Measurements from ENCODE around the gene PCDHA6.
"Not testable (repeated sequence)": the region's sequence is repeated elsewhere in the genome, so short reads cannot be mapped to it uniquely, and the experiment has no call there.

Gene PCDHA6

DNA sequence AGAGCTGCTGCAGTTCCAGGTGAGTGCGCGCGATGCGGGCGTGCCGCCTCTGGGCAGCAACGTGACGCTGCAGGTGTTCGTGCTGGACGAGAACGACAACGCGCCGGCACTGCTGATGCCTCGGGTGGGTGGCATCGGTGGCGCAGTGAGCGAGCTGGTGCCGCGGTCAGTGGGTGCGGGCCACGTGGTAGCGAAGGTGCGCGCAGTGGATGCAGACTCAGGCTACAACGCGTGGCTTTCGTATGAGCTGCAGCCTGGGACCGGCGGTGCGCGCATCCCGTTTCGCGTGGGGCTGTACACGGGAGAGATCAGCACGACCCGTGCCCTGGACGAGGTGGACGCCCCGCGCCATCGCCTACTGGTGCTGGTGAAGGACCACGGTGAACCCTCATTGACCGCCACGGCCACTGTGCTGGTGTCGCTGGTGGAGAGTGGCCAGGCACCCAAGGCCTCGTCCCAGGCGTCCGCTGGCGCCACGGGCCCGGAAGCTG is 24.9 kb upstream of the PCDHA6 start:
- Mint-ChIP-seq H3K27ac (no peak overlapping the region), H3K36me3 (ENCODE audit: low read depth) (no peaks in the 10 kb centered on the region), H3K4me1 (ENCODE audit: low read depth) (no peaks in the 10 kb centered on the region), H3K9me3 (peaks cover 51% of the 10 kb centered on the region), H3K27me3 (peaks cover 29% of the 10 kb centered on the region), H3K4me3 (no peak overlapping the region)
- intact Hi-C loops (cut with micrococcal nuclease) = no loop called here

GRCh38 chr5:140806834-140807775 is 20.7 kb upstream of the PCDHA6 start, which contains the start of gene PCDHA4:
PCDHA4 (plus strand) TSS chr5:140807068.
- H3K4me1 Mint-ChIP-seq (ENCODE audit: low read depth) = no peaks in the 10 kb centered on the region
- intact Hi-C loops (cut with micrococcal nuclease) = no loop called here
- no peak within 1 kb of the TSS for H3K27ac Mint-ChIP-seq
- H3K9me3 Mint-ChIP-seq = peaks cover 53% of the 10 kb centered on the region
- H3K4me3 Mint-ChIP-seq = no peak within 1 kb of the TSS
- peaks cover 24% of the 10 kb centered on the region for H3K27me3 Mint-ChIP-seq
- H3K36me3 Mint-ChIP-seq (ENCODE audit: low read depth) = no peaks in the 10 kb centered on the region

- H3K9me3 Mint-ChIP-seq = peaks cover 51% of the 10 kb centered on the region
- H3K4me3 Mint-ChIP-seq; H3K4me1 Mint-ChIP-seq (ENCODE audit: low read depth); H3K27ac Mint-ChIP-seq; H3K36me3 Mint-ChIP-seq (ENCODE audit: low read depth); intact Hi-C loops (cut with micrococcal nuclease): not testable (repeated sequence)
- H3K27me3 Mint-ChIP-seq = peaks cover 11% of the 10 kb centered on the region
Measured at GRCh38 chr5:140808241-140808888, 19.4 kb upstream of the PCDHA6 start.

GRCh38 chr5:140808889-140809291 is 18.9 kb upstream of the PCDHA6 start:
- no peaks in the 10 kb centered on the region for H3K4me1 Mint-ChIP-seq (ENCODE audit: low read depth)
- H3K4me3 Mint-ChIP-seq = no peak overlapping the region
- no peaks in the 10 kb centered on the region for H3K36me3 Mint-ChIP-seq (ENCODE audit: low read depth)
- peaks cover 11% of the 10 kb centered on the region for H3K27me3 Mint-ChIP-seq
- H3K9me3 Mint-ChIP-seq = peaks cover 45% of the 10 kb centered on the region
- intact Hi-C loops (cut with micrococcal nuclease) = no loop called here
- H3K27ac Mint-ChIP-seq = no peak overlapping the region

DNA sequence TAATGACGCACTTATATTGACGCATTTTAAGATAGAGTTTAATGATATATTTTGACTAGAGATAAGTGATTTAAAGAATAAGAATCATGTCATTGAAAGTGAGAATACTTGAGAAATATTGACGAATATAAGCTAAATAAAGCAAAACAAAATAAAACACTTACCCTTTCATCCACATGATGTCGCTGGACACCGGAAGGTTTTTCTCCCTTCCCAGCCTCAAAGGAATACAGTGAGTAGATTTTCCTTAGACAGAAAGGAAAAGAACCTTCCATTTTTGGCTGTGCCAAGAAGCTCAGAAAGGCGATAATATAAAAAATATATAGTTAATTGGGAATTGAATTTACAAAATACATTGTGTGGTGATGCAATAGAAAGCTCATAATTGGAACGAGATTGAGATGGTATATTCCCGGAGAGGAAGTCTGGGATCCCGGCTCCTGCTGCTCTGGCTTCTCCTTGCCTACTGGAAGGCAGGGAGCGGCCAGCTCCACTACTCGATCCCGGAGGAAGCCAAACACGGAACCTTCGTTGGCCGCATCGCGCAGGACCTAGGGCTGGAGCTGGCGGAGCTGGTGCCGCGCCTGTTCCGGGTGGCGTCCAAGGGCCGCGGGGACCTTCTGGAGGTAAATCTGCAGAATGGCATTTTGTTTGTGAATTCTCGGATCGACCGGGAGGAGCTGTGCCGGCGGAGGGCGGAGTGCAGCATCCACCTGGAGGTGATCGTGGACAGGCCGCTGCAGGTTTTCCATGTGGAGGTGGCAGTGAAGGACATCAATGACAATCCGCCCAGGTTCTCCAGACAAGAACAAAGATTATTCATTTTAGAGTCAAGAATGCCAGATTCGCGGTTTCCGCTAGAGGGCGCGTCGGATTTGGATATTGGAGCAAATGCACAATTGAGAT is 6.1 kb upstream of the PCDHA6 start, which contains the start of gene PCDHA5:
Gene PCDHA5, plus strand, starts transcription at position 239 of the 906 bp plus-strand sequence.
- H3K27ac Mint-ChIP-seq = no peak within 1 kb of the TSS
- no peak within 1 kb of the TSS for H3K4me3 Mint-ChIP-seq
- peaks cover 9% of the 10 kb centered on the region for H3K27me3 Mint-ChIP-seq
- H3K36me3 Mint-ChIP-seq (ENCODE audit: low read depth) = no peaks in the 10 kb centered on the region
- H3K9me3 Mint-ChIP-seq = peaks cover 33% of the 10 kb centered on the region
- H3K4me1 Mint-ChIP-seq (ENCODE audit: low read depth) = no peaks in the 10 kb centered on the region
- intact Hi-C loops (cut with micrococcal nuclease) = no loop called here

GRCh38 chr5:140822281-140822629 is 5.5 kb upstream of the PCDHA6 start:
- Mint-ChIP-seq H3K36me3 (ENCODE audit: low read depth) (no peaks in the 10 kb centered on the region), H3K4me1 (ENCODE audit: low read depth) (no peaks in the 10 kb centered on the region), H3K27ac (no peak overlapping the region), H3K9me3 (peaks cover 38% of the 10 kb centered on the region), H3K27me3 (peaks cover 12% of the 10 kb centered on the region), H3K4me3 (no peak overlapping the region)
- intact Hi-C loops (cut with micrococcal nuclease) = no loop called here

DNA sequence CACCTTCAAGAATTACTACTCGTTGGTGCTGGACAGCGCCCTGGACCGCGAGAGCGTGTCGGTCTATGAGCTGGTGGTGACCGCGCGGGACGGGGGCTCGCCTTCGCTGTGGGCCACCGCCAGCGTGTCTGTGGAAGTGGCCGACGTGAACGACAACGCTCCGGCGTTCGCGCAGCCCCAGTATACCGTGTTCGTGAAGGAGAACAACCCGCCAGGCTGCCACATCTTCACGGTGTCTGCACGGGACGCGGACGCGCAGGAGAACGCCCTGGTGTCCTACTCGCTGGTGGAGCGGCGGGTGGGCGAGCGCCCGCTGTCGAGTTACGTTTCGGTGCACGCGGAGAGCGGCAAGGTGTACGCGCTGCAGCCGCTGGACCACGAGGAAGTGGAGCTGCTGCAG is 4.8 kb upstream of the PCDHA6 start:
- H3K4me1 Mint-ChIP-seq (ENCODE audit: low read depth); intact Hi-C loops (cut with micrococcal nuclease); H3K4me3 Mint-ChIP-seq; H3K27ac Mint-ChIP-seq; H3K36me3 Mint-ChIP-seq (ENCODE audit: low read depth): not testable (repeated sequence)
- H3K9me3 Mint-ChIP-seq = peaks cover 44% of the 10 kb centered on the region
- H3K27me3 Mint-ChIP-seq = peaks cover 16% of the 10 kb centered on the region

DNA sequence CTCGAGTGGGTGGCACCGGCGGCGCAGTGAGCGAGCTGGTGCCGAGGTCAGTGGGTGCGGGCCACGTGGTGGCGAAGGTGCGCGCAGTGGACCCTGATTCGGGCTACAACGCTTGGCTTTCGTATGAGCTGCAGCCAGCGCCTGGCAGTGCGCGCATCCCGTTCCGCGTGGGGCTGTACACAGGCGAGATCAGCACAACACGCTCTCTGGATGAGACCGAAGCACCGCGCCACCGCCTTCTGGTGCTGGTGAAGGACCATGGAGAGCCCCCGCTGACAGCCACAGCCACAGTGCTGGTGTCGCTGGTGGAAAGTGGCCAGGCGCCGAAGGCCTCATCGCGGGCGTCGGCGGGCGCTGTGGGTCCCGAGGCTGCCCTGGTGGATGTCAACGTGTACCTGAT is 4.3 kb upstream of the PCDHA6 start:
- Mint-ChIP-seq H3K4me1 (ENCODE audit: low read depth) (no peaks in the 10 kb centered on the region), H3K27ac (no peak overlapping the region), H3K4me3 (no peak overlapping the region), H3K9me3 (peaks cover 49% of the 10 kb centered on the region), H3K36me3 (ENCODE audit: low read depth) (no peaks in the 10 kb centered on the region), H3K27me3 (peaks cover 21% of the 10 kb centered on the region)
- intact Hi-C loops (cut with micrococcal nuclease) = no loop called here

GRCh38 chr5:140828362-140828737 is 590 bp downstream of the PCDHA6 start:
- H3K9me3 Mint-ChIP-seq = peaks cover 65% of the 10 kb centered on the region
- intact Hi-C loops (cut with micrococcal nuclease) = no loop called here
- no peak overlapping the region for H3K27ac Mint-ChIP-seq
- H3K36me3 Mint-ChIP-seq (ENCODE audit: low read depth) = no peaks in the 10 kb centered on the region
- H3K4me3 Mint-ChIP-seq = no peak overlapping the region
- peaks cover 32% of the 10 kb centered on the region for H3K27me3 Mint-ChIP-seq
- no peaks in the 10 kb centered on the region for H3K4me1 Mint-ChIP-seq (ENCODE audit: low read depth)

DNA sequence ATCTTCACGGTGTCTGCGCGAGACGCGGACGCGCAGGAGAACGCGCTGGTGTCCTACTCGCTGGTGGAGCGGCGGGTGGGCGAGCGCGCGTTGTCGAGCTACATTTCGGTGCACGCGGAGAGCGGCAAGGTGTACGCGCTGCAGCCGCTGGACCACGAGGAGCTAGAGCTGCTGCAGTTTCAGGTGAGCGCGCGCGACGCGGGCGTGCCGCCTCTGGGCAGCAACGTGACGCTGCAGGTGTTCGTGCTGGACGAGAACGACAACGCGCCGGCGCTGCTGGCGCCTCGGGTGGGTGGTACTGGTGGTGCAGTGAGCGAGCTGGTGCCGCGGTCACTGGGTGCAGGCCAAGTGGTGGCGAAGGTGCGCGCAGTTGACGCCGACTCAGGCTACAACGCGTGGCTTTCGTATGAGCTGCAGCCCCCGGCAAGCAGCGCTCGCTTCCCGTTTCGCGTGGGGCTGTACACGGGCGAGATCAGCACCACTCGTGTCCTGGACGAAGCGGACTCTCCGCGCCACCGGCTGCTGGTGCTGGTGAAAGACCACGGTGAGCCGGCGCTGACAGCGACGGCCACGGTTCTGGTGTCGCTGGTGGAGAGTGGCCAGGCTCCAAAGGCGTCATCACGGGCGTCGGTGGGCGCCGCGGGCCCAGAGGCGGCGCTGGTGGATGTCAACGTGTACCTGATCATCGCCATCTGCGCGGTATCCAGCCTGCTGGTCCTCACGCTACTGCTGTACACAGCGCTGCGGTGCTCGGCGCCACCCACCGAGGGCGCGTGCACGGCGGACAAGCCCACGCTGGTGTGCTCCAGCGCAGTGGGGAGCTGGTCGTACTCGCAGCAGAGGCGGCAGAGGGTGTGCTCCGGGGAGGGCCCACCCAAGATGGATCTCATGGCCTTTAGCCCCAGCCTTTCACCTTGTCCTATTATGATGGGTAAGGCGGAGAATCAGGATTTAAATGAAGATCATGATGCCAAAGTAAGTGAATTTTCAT is 2.0 kb downstream of the PCDHA6 start:
- Mint-ChIP-seq H3K9me3 (peaks cover 68% of the 10 kb centered on the region), H3K27me3 (peaks cover 38% of the 10 kb centered on the region)
- H3K36me3 Mint-ChIP-seq (ENCODE audit: low read depth); H3K27ac Mint-ChIP-seq; intact Hi-C loops (cut with micrococcal nuclease); H3K4me1 Mint-ChIP-seq (ENCODE audit: low read depth); H3K4me3 Mint-ChIP-seq: not testable (repeated sequence)

- intact Hi-C loops (cut with micrococcal nuclease) = no loop called here
- Mint-ChIP-seq H3K9me3 (peaks cover 53% of the 10 kb centered on the region), H3K4me3 (no peak within 1 kb of the TSS), H3K27ac (no peak within 1 kb of the TSS), H3K36me3 (ENCODE audit: low read depth) (no peaks in the 10 kb centered on the region), H3K27me3 (peaks cover 26% of the 10 kb centered on the region), H3K4me1 (ENCODE audit: low read depth) (no peaks in the 10 kb centered on the region)
Measured at GRCh38 chr5:140833993-140834392, 6.2 kb downstream of the PCDHA6 start, which contains the start of gene PCDHA7. PCDHA7 (plus strand) TSS chr5:140834269; CDS start chr5:140834384, 115 bp downstream.

- Mint-ChIP-seq H3K9me3 (peaks cover 50% of the 10 kb centered on the region), H3K27me3 (peaks cover 23% of the 10 kb centered on the region)
- H3K27ac Mint-ChIP-seq; H3K4me1 Mint-ChIP-seq (ENCODE audit: low read depth); H3K36me3 Mint-ChIP-seq (ENCODE audit: low read depth); H3K4me3 Mint-ChIP-seq; intact Hi-C loops (cut with micrococcal nuclease): not testable (repeated sequence)
Measured at GRCh38 chr5:140834439-140835008, 6.8 kb downstream of the PCDHA6 start.

All from dendritic cell treated with granulocyte-macrophage colony-stimulating factor and Interleukin-4, amounts not matched to agents 40 ng/mL and 50 ng/mL, for 4 days (primary cell).